DOHH2 (cell line): ENCODE measurements around the gene PTH2.

Source experiments
- H3F3A ChIP-seq: fragments of 200-600 bp; sonication (generic), shearing (Covaris generic); 2 replicates; pipeline ENCODE4 v1.6.0; 2016; ENCODE audit warnings: antibody characterized with exemption, mild to moderate bottlenecking; ENCODE audit not compliant: control insufficient read depth, insufficient read depth
- H3K27ac ChIP-seq: fragments of 200-600 bp; sonication (generic); 2 replicates; pipeline ENCODE4 v1.5.1; 2014; ENCODE audit warnings: low read depth, mild to moderate bottlenecking, low read length, moderate library complexity
- H3K27me3 ChIP-seq: fragments of 200-600 bp; sonication (generic); 2 replicates; pipeline ENCODE4 v1.6.1; 2014; ENCODE audit warnings: mild to moderate bottlenecking, low read length, mixed read lengths; ENCODE audit not compliant: control insufficient read depth
- H3K36me3 ChIP-seq: fragments of 200-600 bp; sonication (generic); 2 replicates; pipeline ENCODE4 v1.6.1; 2014; ENCODE audit warnings: mild to moderate bottlenecking, low read length, moderate library complexity, mixed read lengths; ENCODE audit not compliant: control insufficient read depth
- H3K4me1 ChIP-seq: fragments of 200-600 bp; sonication (generic); 2 replicates; pipeline ENCODE4 v1.6.1; 2014; ENCODE audit warnings: mild to moderate bottlenecking, low read length, mixed read lengths; ENCODE audit not compliant: control insufficient read depth
- H3K4me2 ChIP-seq: fragments of 200-600 bp; sonication (generic); 2 replicates; pipeline ENCODE4 v1.6.0; 2014; ENCODE audit warnings: mild to moderate bottlenecking, low read length, moderate library complexity
- H3K4me3 ChIP-seq: fragments of 200-600 bp; sonication (generic); 2 replicates; pipeline ENCODE4 v1.5.1; 2014; ENCODE audit warnings: mild to moderate bottlenecking, low read length, mixed read lengths
- H3K79me2 ChIP-seq: fragments of 200-600 bp; sonication (generic); 2 replicates; pipeline ENCODE4 v1.6.1; 2014; ENCODE audit warnings: mild to moderate bottlenecking, low read length, mixed read lengths; ENCODE audit not compliant: control insufficient read depth
- H3K9me2 ChIP-seq: fragments of 200-600 bp; sonication (generic); replicated peaks from 2 replicates; pipeline ENCODE4 v1.6.1; 2014; ENCODE audit warnings: mild to moderate bottlenecking, low read length, mixed read lengths; ENCODE audit not compliant: control insufficient read depth
- H3K9me3 ChIP-seq: fragments of 200-600 bp; sonication (generic); 2 replicates; pipeline ENCODE4 v1.6.1; 2014; ENCODE audit warnings: antibody characterized with exemption, low read length, mixed read lengths; ENCODE audit not compliant: control insufficient read depth, insufficient read depth
- H4K20me1 ChIP-seq: fragments of 200-600 bp; sonication (generic); 2 replicates; pipeline ENCODE4 v1.6.0; 2014; ENCODE audit warnings: low read depth, mild to moderate bottlenecking, antibody characterized with exemption, low read length, moderate library complexity; ENCODE audit not compliant: control insufficient read depth, insufficient read depth
- CTCF ChIP-seq: fragments of 200-600 bp; sonication (generic); IDR thresholded peaks from one replicate; pipeline ENCODE4 v1.5.1; 2014; ENCODE audit warnings: antibody characterized with exemption, mild to moderate bottlenecking, low read depth, low read length; ENCODE audit not compliant: poor library complexity, severe bottlenecking
- EZH2phosphoT487 ChIP-seq: fragments of 200-600 bp; sonication (generic); IDR thresholded peaks from 2 replicates; pipeline ENCODE4 v1.6.1; 2017; ENCODE audit warnings: borderline replicate concordance, mild to moderate bottlenecking, antibody characterized with exemption, low read length, moderate library complexity, mixed read lengths

The PTH2 gene

GRCh38 chr19:49453757-49454240, 30.6 kb upstream of the PTH2 start:
- Histone ChIP-seq H3K27me3 (no peaks in the 10 kb centered on the region), H3K9me3 (no peaks in the 10 kb centered on the region), H3K4me2 (peak overlapping the region; percentile 93), H3K9me2 (no peaks in the 10 kb centered on the region), H3K36me3 (peaks cover 44% of the 10 kb centered on the region), H3K79me2 (peaks cover 71% of the 10 kb centered on the region), H3K4me1 (peaks cover 24% of the 10 kb centered on the region), H4K20me1 (no peaks in the 10 kb centered on the region; the same call in 1 of the 2 replicates), H3K4me3 (peak overlapping the region; percentile 99), H3K27ac (peak overlapping the region; percentile 94), H3F3A (peaks cover 11% of the 10 kb centered on the region)
- TF ChIP-seq CTCF (no peak), EZH2phosphoT487 (no peak)

GRCh38 chr19:49453013-49453756, 29.9 kb upstream of the PTH2 start, which contains the start of gene ALDH16A1:
TSS of gene ALDH16A1 (plus strand) at chr19:49453225. CDS start at chr19:49453332, 107 bp downstream.
- H3K4me2 ChIP-seq: peak within 1 kb of the TSS; percentile 93

GRCh38 chr19:49451430-49452181, 28.4 kb upstream of the PTH2 start, which contains the start of gene PIH1D1:
TSS of gene PIH1D1 (minus strand) at chr19:49451814. CDS start at chr19:49451574, 240 bp downstream.
- Histone ChIP-seq H3K9me2 (no peaks in the 10 kb centered on the region), H4K20me1 (no peaks in the 10 kb centered on the region; the same call in 1 of the 2 replicates), H3K9me3 (no peaks in the 10 kb centered on the region), H3K4me2 (peak within 1 kb of the TSS; percentile 93), H3F3A (peaks cover 11% of the 10 kb centered on the region), H3K4me3 (peak within 1 kb of the TSS; percentile 99), H3K27me3 (no peaks in the 10 kb centered on the region), H3K79me2 (peaks cover 64% of the 10 kb centered on the region), H3K36me3 (peaks cover 59% of the 10 kb centered on the region), H3K27ac (peak within 1 kb of the TSS; percentile 94), H3K4me1 (peaks cover 27% of the 10 kb centered on the region)
- TF ChIP-seq CTCF (no peak), EZH2phosphoT487 (no peak)

More at GRCh38 chr19:49453013-49453756, 29.9 kb upstream of the PTH2 start, which contains the start of gene ALDH16A1:
- no peaks in the 10 kb centered on the region for H3K27me3 ChIP-seq
- H3K9me3 ChIP-seq: no peaks in the 10 kb centered on the region
- no peak for TF ChIP-seq EZH2phosphoT487
- no peak for TF ChIP-seq CTCF
- peaks cover 24% of the 10 kb centered on the region for H3K4me1 ChIP-seq
- peaks cover 11% of the 10 kb centered on the region for H3F3A ChIP-seq
- H3K9me2 ChIP-seq: no peaks in the 10 kb centered on the region
- peak within 1 kb of the TSS; percentile 99 for H3K4me3 ChIP-seq
- H3K79me2 ChIP-seq: peaks cover 68% of the 10 kb centered on the region
- H3K27ac ChIP-seq: peak within 1 kb of the TSS; percentile 94
- peaks cover 44% of the 10 kb centered on the region for H3K36me3 ChIP-seq
- no peaks in the 10 kb centered on the region; the same call in 1 of the 2 replicates for H4K20me1 ChIP-seq
